GM12875 (cell line): Measurements from ENCODE around the gene MRC2.
"Not testable (repeated sequence)": the region's sequence is repeated elsewhere in the genome, so short reads cannot be mapped to it uniquely, and the experiment has no call there.

Source experiments
- H3K4me3 ChIP-seq: one replicate; pipeline ENCODE4 v1.5.1; 2011; ENCODE audit warnings: low read depth, low read length, control low read depth
- CTCF ChIP-seq: IDR thresholded peaks from 2 replicates; pipeline ENCODE4 v1.5.1; 2011; ENCODE audit warnings: low read depth, mild to moderate bottlenecking, control low read depth, inconsistent platforms, low read length, moderate library complexity, borderline replicate concordance; ENCODE audit not compliant: insufficient read depth

MRC2 gene

GRCh38 chr17:62692721-62693431, 65.4 kb downstream of the MRC2 start:
- TF ChIP-seq CTCF = peak; percentile 51; the same call in 1 of the 2 replicates
- no peak overlapping the region for H3K4me3 ChIP-seq

GRCh38 chr17:62693616-62694409, 66.3 kb downstream of the MRC2 start:
- no peak for TF ChIP-seq CTCF
- no peak overlapping the region for H3K4me3 ChIP-seq

- H3K4me3 ChIP-seq = not testable (repeated sequence)
Observed at GRCh38 chr17:62695093-62695738, 67.7 kb downstream of the MRC2 start.

DNA sequence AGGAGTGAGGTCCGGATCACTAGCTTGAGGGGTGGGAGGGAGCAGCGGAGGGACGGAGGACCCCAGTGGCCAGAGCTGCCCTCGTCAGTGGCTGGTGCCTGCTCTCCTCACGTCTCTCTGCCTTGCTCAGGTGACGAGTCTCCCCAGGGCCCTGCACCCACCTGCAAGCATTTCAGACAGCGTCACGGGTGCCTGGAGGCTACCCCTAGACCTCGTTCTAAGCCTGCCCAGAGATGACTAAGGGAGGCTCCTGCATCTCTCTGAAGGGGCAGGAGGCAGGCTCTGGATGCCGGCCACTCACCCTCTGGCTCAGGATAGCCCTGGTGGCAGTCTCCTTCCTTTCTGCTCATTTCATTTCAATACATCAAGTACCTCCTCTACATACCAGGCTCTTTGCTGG, 68.8 kb downstream of the MRC2 start:
- TF ChIP-seq CTCF = no peak
- no peak overlapping the region for H3K4me3 ChIP-seq

- no peak overlapping the region for H3K4me3 ChIP-seq
- no peak for TF ChIP-seq CTCF
Observed at GRCh38 chr17:62696726-62697490, 69.4 kb downstream of the MRC2 start.

DNA sequence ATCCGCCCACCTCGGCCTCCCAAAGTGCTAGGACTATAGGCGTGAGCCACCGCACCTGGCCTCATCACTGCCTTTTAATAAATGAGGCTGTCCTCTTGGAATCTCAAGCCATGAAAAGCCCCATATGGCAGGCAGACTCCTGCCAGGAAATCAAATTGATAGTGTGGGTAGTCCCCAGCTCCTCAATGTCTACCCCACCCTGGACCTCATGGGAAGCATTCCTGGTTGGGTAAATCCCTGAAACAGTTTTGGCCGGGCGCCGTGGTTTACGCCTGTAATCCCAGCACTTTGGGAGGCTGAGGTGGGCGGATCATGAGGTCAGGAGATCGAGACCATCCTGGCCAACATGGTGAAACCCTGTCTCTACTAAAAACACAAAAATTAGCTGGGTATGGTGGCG, 71.0 kb downstream of the MRC2 start:
- not testable (repeated sequence) for H3K4me3 ChIP-seq

GRCh38 chr17:62700964-62701705, 73.7 kb downstream of the MRC2 start:
- H3K4me3 ChIP-seq = no peak overlapping the region
- no peak for TF ChIP-seq CTCF
